ENCODE measurements around the gene FBXO4.

GRCh38 chr5:41918105-41918504, 7.0 kb upstream of the FBXO4 start:
- TF ChIP-seq FOXA1 (IDR thresholded peaks at IDR 0.05) (no peak), SUZ12 (IDR thresholded peaks at IDR 0.05) (no peak), ELF4 (IDR thresholded peaks at IDR 0.05) (no peak), SP1 (IDR thresholded peaks at IDR 0.05) (no peak), FOXK2 (IDR thresholded peaks at IDR 0.05) (no peak), BHLHE40 (IDR thresholded peaks at IDR 0.05; ENCODE audit: borderline replicate concordance) (no peak), ZNF384 (IDR thresholded peaks at IDR 0.05) (no peak), FOXM1 (IDR thresholded peaks at IDR 0.05; ENCODE audit: borderline replicate concordance) (no peak), HDGF (IDR thresholded peaks at IDR 0.05; ENCODE audit: borderline replicate concordance) (no peak)
- TF ChIP-seq, protein P1, sequence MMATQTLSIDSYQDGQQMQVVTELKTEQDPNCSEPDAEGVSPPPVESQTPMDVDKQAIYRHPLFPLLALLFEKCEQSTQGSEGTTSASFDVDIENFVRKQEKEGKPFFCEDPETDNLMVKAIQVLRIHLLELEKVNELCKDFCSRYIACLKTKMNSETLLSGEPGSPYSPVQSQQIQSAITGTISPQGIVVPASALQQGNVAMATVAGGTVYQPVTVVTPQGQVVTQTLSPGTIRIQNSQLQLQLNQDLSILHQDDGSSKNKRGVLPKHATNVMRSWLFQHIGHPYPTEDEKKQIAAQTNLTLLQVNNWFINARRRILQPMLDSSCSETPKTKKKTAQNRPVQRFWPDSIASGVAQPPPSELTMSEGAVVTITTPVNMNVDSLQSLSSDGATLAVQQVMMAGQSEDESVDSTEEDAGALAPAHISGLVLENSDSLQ (IDR thresholded peaks at IDR 0.05), result no peak
